ENCODE measurements around the gene LDHA. TPM values are rescaled to one million over a fixed set of nuclear protein-coding genes. Genes with fewer than 3 reads are reported as not detected.

The LDHA gene
- polyA plus RNA-seq, 1 donor (not counting 4 experiments of a cell fraction or from before 2014, with no cell fraction given) = 3,668 TPM

DNA sequence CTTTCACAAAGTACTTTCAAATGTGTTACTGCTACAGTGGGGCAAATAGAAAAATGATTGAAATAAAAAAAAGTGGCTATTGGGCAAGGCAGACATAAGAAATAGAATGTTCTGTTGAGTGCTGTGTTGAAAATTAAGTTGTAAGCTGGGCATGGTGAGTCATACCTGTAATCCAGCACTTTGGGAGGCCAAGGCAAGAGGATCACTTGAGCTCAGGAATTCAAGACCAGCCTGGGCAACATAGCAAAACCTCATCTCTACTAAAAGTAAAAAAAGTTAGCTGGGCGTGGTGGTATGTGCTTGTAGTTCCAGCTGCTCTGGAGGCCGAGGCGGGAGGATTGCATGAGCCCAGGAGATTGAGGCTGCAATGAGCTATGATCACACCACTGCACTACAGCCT is 26.9 kb upstream of the LDHA start:
- FAIRE-seq (no peak), DNase-seq (ENCODE audit: low read depth, low spot score) (peak; percentile 7)
- no peaks in the 10 kb centered on the region for H3K9me3 ChIP-seq (ENCODE audit: control insufficient read depth, low read depth, low read length)
- no peak overlapping the region for H3K9ac ChIP-seq (ENCODE audit: control insufficient read depth, extremely low read depth, insufficient read depth, low read length)
- H3K79me2 ChIP-seq (ENCODE audit: control insufficient read depth, insufficient read depth, low read length) = no peaks in the 10 kb centered on the region
- no peaks in the 10 kb centered on the region for H3K27me3 ChIP-seq (ENCODE audit: control insufficient read depth, extremely low read depth, insufficient read depth, low read length)
- no peak overlapping the region for H3K4me2 ChIP-seq (ENCODE audit: control insufficient read depth, extremely low read depth, insufficient read depth, low read depth, low read length)
- dilution Hi-C loops (cut with MboI; ENCODE audit: extremely low pct_ligation_motif_present, low sequenced_read_pairs) = no loop called here
- no peaks in the 10 kb centered on the region for H3K9me1 ChIP-seq (ENCODE audit: control insufficient read depth, extremely low read depth, insufficient read depth, low read length)
- H3K4me1 ChIP-seq (ENCODE audit: control insufficient read depth, extremely low read depth, insufficient read depth, low read length) = no peaks in the 10 kb centered on the region
- peaks cover 9 to 13% of the 10 kb centered on the region in 2 experiments for H3K36me3 ChIP-seq (ENCODE audit: control insufficient read depth in 2 of 2, extremely low read depth in 1 of 2, insufficient read depth in 2 of 2, low read length in 2 of 2)
- TF ChIP-seq EZH2 (IDR thresholded peaks at IDR 0.05; ENCODE audit: low read length) = no peak
- TF ChIP-seq, protein P1, sequence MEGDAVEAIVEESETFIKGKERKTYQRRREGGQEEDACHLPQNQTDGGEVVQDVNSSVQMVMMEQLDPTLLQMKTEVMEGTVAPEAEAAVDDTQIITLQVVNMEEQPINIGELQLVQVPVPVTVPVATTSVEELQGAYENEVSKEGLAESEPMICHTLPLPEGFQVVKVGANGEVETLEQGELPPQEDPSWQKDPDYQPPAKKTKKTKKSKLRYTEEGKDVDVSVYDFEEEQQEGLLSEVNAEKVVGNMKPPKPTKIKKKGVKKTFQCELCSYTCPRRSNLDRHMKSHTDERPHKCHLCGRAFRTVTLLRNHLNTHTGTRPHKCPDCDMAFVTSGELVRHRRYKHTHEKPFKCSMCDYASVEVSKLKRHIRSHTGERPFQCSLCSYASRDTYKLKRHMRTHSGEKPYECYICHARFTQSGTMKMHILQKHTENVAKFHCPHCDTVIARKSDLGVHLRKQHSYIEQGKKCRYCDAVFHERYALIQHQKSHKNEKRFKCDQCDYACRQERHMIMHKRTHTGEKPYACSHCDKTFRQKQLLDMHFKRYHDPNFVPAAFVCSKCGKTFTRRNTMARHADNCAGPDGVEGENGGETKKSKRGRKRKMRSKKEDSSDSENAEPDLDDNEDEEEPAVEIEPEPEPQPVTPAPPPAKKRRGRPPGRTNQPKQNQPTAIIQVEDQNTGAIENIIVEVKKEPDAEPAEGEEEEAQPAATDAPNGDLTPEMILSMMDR (optimal IDR thresholded peaks at IDR 0.05 in 1 of 3, IDR thresholded peaks at IDR 0.05 in 1 of 3, conservative IDR thresholded peaks at IDR 0.05 in 1 of 3; ENCODE audit: extremely low read depth in 1 of 3, insufficient read depth in 2 of 3, low read length in 3 of 3) = no peak
- H2AFZ ChIP-seq (ENCODE audit: control insufficient read depth, low read length) = no peak overlapping the region
- H3K27ac ChIP-seq (ENCODE audit: control insufficient read depth, insufficient read depth, low read length) = no peak overlapping the region
- no peaks in the 10 kb centered on the region for H4K20me1 ChIP-seq (ENCODE audit: control insufficient read depth, extremely low read depth, insufficient read depth, low read length)
- no peak overlapping the region for H3K4me3 ChIP-seq (ENCODE audit: control insufficient read depth in 2 of 3, extremely low read depth in 1 of 3, insufficient read depth in 2 of 3, low read depth in 1 of 3, low read length in 3 of 3)

DNA sequence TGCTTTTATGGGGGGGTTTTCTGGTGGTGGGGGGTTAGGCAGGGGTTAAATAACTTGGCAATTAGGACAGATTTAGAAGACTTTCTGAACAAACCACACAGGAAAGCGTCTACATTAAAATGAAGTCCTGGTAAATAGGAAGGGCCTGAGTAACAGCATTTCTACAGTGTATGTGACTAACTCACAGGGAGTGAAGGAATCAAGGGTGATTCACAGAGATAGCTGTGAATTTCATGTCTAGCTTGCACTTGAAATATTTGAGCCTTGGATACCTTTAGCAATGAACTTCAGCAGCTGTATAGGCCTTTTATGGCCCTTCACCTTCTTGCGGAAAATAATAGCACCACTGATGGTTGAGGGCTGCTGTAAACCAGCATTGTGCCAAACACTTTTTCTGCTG is 26.1 kb upstream of the LDHA start:
- no peak for FAIRE-seq
- DNase-seq (ENCODE audit: low read depth, low spot score) = no peak
- Histone ChIP-seq H4K20me1 (ENCODE audit: control insufficient read depth, extremely low read depth, insufficient read depth, low read length) (no peaks in the 10 kb centered on the region), H3K36me3 (ENCODE audit: control insufficient read depth in 2 of 2, extremely low read depth in 1 of 2, insufficient read depth in 2 of 2, low read length in 2 of 2) (peaks cover 9 to 11% of the 10 kb centered on the region in 2 experiments), H3K9me1 (ENCODE audit: control insufficient read depth, extremely low read depth, insufficient read depth, low read length) (no peaks in the 10 kb centered on the region), H3K4me3 (ENCODE audit: control insufficient read depth in 2 of 3, extremely low read depth in 1 of 3, insufficient read depth in 2 of 3, low read depth in 1 of 3, low read length in 3 of 3) (no peak overlapping the region), H3K9ac (ENCODE audit: control insufficient read depth, extremely low read depth, insufficient read depth, low read length) (no peak overlapping the region), H3K27ac (ENCODE audit: control insufficient read depth, insufficient read depth, low read length) (no peak overlapping the region), H2AFZ (ENCODE audit: control insufficient read depth, low read length) (no peak overlapping the region), H3K9me3 (ENCODE audit: control insufficient read depth, low read depth, low read length) (no peaks in the 10 kb centered on the region), H3K4me1 (ENCODE audit: control insufficient read depth, extremely low read depth, insufficient read depth, low read length) (no peaks in the 10 kb centered on the region), H3K79me2 (ENCODE audit: control insufficient read depth, insufficient read depth, low read length) (no peaks in the 10 kb centered on the region), H3K4me2 (ENCODE audit: control insufficient read depth, extremely low read depth, insufficient read depth, low read depth, low read length) (no peak overlapping the region), H3K27me3 (ENCODE audit: control insufficient read depth, extremely low read depth, insufficient read depth, low read length) (no peaks in the 10 kb centered on the region)
- TF ChIP-seq EZH2 (IDR thresholded peaks at IDR 0.05; ENCODE audit: low read length) = no peak
- TF ChIP-seq, protein P1 (optimal IDR thresholded peaks at IDR 0.05 in 1 of 3, IDR thresholded peaks at IDR 0.05 in 1 of 3, conservative IDR thresholded peaks at IDR 0.05 in 1 of 3; ENCODE audit: extremely low read depth in 1 of 3, insufficient read depth in 2 of 3, low read length in 3 of 3) = no peak
- dilution Hi-C loops (cut with MboI; ENCODE audit: extremely low pct_ligation_motif_present, low sequenced_read_pairs) = no loop called here

All from keratinocyte (primary cell).